SKM-1 treated with dmso at 0.1 percent for 144 hours (cell line): ENCODE data around the gene ADAMTS2.

Source experiments
- DNase-seq: peaks from one replicate; lab custom pipeline; 2025; ENCODE audit not compliant: unreplicated experiment; lab: John Stamatoyannopoulos, UW

Gene ADAMTS2

DNA sequence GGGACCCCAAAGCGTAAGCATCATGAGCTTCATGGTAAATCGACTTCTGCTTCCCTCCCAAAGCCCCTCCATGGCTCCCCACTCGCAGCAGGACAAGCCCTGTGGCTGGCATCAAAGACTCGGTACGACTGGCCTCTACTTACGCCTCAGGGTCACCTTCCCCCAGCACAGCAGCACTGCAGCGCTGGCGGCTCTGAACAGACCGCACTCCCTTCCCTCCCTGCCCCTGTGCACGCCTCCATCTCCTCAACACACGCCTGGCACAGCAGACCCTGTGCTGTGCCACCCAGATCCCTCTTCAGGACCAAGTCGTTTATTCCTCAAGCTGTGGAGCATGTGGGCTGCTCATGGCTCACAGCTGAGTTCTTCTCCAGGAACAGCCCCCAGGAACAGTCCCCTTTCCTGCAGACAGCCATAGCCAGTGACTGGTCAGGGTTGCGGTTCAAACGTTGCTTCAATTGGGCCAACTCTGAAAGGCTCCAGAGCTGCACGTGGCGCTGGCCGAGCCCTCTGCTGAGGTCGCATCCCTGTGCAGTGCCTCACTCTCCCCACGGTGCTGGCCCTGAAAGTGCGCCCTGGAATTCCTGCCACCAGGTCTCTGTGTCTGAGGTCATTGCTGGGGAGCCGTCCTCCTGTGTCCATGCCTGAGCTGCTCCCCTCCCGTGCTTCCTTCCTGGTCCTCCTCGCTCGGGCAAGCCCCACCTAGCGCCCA, 197.1 kb downstream of the ADAMTS2 start:
- DNase-seq = no peak

DNA sequence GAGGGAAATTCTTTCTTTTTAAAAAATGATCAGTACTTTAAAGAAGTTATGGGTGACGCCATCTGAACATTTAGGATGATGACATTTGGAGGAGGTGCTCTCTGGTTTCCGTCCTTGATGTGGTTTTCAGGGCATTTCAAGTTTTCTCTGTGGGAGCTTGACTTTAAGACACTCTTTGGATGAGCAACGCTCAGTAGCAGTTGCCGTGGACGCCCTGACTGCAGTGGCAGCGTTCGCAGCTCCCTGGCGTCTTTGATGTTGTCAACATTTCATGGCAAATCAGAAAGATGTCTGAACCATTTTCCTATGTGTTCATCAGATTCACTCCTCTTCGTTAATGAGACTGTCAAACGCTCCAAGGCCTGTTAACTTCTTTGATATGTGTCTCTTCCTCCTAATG, 199.0 kb downstream of the ADAMTS2 start:
- no peak for DNase-seq

DNA sequence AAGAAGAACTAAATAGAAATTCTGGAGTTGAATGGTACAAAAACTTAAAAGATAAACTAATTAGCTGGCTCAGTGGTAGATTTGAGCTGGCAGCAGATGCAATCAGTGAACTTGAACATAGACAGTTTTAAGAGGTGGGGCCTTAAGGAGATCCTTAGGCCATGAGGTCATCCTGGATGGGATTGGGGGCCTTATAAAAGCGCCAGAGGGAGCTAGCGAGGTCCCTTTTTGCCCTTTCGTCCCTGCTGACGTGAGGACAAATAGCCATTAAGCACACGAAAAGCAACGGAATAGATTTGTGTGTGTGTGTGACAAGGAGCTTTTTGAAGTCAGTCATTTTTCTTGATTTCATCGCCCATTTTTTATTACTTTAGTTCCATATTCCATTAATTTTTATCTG, 201.8 kb downstream of the ADAMTS2 start:
- DNase-seq = no peak

DNA sequence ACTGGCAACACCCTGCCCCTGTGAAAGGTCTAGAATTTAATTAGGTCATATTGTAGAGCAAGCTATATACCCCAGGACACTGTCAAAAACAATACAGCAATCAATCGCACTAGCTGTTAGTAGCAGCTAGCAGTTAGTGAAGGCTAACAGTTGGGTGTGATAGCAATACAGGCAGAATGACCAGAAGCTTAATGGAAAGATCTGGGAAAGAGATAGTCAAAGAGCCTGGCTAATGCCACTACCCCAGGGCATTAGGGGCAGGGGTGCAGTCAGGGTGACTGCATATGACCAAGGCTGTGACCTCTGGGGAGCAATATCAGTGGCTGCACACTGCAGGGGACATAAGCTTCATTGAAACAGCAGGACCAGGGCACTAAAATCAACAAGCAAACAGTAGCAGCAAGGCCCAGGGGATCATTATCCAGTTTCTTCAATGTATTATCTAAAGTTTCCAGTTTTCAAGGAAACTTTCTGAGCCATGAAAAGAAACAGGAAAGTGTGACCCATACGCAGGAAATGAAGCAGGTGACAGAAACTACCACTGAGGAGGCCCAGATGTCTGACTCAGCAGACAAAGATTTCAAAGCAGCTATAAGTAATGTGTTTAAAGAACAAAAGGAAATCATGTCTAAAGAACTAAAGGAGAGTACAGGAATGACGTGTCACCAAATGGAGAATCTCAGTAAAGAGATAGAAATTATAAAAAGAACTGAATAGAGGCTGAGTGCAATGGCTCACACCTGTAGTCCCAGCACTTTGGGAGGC, 202.6 kb downstream of the ADAMTS2 start:
- DNase-seq = no peak

DNA sequence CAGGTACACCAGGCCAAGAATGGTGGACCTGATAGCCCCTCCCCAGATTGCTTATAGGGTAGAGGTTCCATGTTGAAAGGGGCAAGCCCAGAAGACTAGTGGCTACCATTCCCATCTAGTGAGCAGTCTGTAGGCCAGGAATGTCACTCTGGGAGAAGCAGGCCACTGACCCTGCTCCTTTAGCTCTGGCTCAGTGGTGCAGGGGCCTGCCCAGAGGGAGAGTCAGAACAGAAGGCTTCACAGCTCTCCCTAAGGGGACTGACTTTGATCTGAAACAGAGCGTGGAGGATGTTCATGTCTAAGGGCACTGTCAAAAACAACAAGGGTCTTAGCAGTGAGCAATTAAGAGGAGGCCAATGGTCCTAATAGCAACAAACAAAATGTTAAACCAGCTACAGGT, 203.4 kb downstream of the ADAMTS2 start:
- DNase-seq = no peak

DNA sequence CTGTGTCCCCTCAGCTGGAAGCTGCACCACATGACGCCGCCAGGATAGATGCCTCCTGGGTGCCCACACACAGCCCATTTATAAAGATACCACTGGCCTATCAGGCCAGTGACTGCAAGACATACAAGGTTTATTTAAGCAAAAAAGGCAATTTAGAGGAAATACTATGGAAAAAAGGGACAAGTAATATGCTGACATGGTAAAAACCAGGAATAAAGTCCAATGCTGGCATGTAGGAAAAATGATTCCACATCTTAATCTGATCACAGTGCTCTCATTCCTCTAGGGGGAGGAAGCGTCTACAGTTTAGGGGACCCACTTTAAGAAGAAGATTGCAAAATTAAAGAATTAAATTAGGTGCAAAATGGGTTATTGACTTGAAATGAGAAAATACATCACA, 205.0 kb downstream of the ADAMTS2 start:
- DNase-seq = no peak

DNA sequence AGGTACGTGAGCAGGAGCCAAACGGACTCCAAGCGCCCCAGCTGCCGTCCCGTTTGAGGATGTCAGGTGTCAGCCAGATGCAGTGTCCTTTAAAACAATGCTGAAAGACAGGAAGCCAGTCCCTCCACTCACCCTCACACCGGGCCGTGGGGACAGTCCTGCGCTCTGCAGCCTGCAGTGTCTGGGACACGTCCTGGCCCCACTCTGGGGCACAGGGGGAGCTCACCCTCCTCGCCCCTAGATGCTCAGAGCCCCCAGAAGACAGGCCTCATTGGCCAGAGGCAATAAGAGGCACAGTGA, 205.4 kb downstream of the ADAMTS2 start:
- DNase-seq = no peak

DNA sequence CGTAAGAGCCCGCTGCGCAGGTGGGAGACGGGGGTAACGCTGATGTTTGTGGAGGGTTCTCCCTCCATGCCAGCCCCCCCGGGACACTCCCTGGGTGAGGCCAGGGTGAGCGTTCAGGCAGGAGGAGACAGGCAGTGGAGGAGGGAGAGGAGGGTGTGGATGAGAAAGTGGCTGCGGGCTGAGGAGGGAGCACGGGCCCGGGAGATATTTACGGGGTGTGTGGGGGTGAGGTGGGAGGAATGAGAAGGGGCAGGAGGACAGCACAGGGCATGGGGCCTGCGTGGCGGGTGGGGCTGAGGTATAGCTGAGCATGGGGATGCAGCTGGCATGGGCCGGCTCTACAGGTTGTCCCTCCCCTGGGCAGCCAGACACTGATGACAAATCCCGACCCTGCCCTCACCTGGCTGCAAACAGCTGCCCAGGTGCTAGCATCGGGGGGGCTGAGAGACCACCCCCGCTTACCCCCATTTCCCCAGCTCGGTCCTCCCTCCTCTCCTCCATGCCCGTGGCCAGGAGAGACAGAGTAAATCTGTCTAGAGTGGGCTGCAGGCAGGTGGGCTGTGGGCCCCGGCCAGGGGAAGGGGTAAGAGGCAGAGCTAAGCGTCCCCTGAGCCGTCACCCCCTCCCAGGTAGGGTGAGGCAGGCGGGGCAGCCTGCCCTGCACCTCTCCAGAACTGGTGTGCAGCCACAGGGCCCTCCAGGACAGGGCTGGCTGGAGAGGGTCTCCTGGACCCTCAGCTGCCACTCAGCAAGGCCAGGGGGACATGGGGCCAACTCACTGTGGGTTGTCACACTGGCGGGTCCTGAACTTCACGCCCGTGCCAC, 205.9 kb downstream of the ADAMTS2 start:
- DNase-seq = no peak

DNA sequence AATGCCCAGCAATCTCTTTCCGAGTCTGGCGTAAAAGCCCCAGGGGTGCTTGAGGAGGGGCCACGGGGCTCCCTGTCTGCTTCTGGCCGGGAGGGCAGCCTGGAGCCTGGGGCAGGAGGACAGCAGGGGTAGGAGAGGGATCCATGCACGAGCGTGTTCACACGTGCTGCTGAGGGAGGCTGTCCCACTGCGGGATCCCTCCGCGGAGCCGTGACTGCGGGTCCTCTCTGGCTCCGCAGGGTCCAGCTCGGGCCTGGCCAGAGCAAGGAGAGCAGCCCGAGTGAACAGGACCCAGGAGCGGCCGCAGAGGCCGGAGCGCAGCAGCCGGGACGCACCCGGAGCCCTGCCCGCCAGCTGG, 206.7 kb downstream of the ADAMTS2 start:
- no peak for DNase-seq

DNA sequence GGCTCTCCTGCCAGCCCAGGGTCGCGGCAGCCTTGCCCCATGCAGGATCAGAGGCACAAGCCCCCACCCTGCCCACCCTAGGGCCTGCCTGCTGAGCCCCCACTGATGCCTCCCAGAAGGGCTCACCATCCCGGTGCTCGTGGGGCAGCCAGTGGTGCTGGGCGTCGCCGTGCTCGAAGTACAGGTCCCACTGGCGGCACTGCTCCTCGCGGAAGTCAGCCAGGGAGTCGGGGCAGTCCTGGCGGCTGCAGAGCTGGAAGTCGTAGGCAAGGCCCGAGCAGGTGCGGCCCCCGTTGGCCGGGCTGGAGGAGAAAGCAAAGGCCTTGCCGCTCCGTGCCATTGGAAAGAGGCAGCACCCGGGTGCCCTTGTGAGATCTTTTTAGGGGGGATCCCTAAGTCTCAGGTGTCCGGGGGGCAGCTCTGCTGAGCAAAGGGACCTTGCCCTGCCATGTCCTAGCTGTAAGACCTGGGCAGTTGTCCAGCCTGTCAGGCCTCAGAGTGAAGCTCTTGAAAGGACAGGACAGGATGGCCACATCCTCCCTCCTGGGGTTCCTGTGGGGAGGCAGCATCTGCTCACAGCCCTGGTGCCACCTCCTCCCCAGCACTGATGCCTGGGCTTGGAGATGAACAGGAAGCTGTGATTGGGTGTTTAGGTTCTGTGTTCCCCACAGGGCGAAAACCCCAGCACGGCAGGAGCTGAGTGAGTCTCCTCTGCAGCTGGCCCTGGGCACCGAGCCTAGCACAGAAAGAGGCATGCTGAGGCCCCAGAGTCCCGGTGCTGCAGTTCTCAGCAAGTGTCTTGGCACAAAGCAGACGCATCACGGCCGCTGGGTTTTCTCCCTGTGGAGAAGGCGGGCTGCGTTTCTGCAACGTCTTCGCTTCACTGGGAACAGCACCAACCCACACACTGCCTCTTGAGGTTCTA, 207.4 kb downstream of the ADAMTS2 start:
- no peak for DNase-seq

DNA sequence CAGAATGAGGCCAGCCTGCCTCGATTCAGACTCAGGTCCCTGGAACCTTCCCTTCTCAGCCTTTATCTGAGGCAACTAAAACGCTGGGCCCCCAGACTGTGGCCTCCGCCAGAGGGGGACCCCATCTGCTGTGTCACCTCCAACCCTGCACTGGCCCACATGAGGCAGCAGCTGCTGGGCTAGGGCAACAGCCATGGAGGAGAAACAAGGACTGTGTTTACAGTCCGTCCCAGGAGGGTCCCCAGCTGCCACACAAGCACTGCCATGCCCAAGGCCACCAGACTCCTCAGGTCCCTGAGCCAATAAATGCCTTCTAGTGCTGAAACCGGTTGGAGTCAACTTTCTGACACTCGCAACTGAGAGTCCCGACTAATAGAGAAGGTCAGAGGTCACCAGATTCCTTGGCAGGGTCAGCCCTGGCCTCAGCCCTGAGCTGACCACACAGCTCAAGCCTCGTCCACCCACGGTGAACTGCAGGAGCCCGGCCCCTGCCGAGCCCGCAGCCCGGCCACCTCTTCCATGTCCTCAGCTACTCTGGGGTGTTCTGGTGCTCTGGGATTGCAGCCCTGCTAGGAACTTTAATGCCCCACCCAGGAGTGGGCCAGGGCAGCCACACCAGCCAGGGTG, 208.1 kb downstream of the ADAMTS2 start:
- no peak for DNase-seq

DNA sequence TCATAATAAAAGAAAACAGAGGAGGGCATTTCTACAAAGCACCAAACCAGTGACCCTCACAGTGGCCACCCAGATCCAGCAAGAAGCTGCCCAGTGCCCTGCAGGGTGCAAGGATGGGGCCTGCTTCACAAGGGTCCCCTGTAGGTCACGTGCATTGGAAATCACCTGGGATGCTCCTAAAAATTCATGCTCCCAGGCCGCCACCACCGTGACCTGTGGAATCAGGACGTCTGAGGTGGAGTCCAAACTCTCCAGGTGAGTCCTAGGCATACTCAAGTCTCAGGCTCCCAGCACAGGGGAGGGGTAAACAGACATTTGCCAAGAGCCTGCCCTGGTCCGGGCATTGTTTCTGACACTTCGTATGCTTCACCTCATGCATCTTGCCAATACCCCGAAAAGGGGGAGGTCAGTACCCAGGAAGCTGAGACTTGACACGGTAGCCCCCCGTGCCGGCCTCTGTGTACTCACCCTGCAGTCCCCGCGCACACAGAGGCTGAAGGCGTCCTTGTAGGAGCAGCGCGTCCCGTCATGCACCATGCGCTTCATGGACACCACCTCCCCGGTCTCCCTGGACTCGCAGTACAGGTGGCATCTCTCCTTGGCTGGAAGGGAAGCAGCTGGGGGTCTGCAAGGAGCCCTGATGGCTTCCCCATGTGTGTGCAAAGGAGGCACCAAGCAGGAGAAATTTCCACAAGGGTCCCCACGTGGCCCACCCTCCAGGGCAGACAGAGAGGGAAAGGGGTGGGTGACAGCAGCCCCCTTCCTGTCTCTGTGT, 209.6 kb downstream of the ADAMTS2 start:
- no peak for DNase-seq

DNA sequence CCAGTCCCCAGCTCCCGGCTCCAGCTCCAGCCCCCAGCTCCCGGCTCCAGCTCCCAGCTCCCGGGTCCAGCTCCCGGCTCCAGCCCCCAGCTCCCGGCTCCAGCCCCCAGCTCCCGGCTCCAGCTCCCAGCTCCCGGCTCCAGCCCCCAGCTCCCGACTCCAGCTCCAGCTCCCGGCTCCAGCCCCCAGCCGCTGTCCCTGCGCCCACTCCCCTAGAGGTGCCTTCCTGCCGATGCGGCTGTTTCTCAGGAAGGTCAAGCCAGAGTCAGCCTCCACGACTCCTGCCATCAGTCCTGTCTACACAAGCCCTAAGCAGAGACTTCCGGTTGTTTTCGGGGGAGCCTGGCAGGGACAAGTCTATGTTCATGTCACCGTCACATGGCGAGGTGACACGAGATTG, 210.3 kb downstream of the ADAMTS2 start:
- no peak for DNase-seq

DNA sequence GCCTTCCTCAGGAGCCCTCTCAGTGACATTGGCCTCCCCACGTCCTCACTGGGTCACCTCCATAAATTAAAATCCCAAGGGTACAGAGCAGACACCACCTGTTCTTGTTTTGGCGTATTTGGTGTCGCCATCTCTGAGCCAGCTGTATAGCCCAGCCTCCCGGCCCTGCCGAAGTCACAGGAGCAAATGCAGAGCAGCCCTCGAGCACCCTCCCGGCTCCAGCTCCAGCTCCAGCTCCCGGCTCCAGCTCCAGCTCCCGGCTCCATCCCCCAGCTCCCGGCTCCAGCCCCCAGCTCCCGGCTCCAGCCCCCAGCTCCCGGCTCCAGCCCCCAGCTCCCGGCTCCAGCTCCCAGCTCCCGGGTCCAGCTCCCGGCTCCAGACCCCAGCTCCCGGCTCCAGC, 210.8 kb downstream of the ADAMTS2 start:
- no peak for DNase-seq

DNA sequence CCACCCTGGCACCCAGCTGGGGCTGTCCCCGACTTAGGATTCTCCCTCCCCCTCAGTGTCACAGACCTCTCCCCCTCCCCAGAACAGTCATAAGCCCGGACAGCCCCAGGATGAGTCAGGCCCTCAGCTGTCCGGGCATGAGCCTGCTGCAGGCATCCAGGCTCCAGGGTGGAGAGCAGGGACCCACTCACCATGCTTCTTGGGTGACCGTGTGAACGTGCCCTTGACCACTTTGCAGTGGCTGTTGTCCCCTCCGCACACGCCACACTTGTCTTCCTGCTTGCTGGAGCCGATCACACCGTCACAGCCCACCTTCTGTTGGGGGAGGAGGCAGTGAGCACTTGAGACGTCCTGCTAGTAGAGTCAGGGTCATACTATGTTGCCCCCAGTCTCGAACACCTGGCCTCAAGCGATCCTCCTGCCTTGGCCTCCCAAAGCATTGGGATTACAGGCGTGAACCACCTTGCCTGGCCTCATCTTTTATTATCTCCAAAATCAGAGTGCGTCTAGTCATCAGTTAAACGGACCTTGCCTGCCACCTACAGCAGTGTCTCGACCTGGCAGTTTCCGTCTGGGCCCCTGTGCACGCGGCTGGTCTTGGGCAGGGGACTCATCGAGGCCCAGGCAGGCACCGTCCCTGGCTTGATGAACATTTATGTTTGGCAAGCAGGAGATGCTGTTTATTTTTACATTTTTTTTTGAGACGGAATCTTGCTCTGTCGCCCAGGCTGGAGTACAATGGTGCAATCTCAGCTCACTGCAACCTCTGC, 212.5 kb downstream of the ADAMTS2 start:
- DNase-seq = no peak

DNA sequence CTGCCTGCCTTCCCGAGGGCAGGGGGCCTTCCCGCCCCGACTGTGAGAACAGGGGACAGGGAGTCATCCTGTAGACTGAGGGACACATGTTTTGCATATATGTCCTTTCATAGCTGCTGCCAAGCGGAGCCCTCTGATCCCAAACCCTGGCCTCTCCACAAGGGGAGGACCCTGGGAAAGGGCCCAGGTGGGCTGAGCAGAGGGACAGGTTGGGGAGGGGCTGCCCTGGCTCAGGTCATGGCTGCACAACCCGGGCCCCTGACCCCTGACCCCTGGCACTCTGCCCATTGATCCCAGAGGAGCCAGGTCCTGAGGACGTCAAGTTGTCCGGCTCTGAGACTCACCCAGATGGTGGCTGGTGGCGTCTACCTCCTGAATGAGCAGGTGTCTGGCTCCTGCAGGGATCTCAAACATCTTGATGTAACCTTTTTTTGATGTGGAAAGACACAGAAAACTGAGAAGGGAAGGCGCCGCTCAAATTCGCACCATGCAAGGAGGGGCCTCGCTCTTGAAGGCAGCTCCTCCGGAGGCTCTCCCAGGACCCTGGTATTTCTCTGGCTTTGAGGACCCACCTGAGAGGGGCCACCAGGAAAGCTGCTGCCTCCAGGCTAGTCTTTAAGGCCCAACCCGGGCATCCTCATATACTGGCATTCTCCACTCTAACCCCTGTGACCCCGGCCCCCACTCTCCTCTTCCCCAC, 213.2 kb downstream of the ADAMTS2 start:
- no peak for DNase-seq

DNA sequence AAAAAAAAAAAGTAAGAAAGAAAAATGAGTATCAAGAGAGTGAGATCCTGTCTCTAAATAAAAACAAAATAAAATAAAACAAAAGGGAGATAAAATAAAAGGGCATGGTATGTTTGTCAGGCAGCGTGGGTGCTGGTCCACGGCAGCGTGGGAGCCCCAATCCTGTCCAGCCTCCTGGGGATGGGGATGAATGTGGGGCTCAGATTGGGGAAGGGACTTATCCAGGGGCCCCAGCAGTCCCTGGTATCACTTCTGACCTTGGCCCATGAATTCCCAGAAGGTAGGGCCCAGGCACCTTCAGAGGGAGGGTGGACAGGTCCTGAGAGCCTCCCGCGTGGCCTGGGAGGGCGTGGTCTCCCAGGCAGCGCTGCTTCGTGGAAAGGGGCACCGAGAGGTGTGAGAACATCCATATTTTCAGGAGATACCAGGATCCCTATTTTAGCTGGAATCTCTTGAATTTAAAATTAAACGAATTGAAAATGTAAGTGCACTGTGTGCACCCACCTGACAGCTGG, 213.9 kb downstream of the ADAMTS2 start:
- DNase-seq = no peak

DNA sequence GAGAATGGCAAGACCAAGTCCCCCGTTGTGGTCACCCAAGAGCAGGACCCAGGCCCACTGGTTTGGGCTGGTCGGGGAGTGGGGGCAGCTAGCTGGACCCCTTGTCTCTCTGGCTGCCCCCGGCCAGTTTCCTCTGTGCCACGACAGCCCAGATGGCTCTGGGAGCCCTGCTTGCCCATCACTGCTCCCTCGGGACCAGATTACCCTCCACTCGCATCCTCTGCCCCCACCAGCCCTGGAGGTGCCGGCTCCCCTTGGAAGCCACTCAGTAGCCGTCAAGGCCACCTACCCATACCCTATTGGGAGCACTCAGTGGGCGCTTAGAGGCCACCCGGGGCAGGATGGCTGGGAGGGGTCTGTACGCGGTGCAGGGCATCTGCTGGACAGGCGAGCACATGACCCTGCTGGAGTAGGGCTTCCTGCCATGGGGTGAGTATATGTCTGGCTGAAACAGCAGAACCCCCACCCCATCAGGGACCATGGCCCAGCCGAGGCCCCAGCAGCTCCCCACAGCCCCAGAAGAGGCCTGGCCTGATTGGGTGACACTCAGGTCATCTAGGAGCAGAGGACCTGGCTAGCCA, 215.1 kb downstream of the ADAMTS2 start:
- no peak for DNase-seq
